Activated CD8-positive, alpha-beta T cell treated with anti-CD3 and anti-CD28 coated beads for 36 hours (primary cell): ENCODE results near the gene NOC4L. TPM values are rescaled to one million over a fixed set of nuclear protein-coding genes. Genes with fewer than 3 reads are reported as not detected.

Source experiments
- ATAC-seq: fragments of 200-7000 bp; cut with Tn5 transposase; one replicate; pipeline ENCODE4 v1.10.0; 2021; ENCODE audit warnings: mild to moderate bottlenecking, moderate library complexity
- CTCF ChIA-PET: fragments of 350-600 bp; sonication (Branson Sonifier 250); formaldehyde crosslinking; loops from one replicate; lab custom pipeline; 2021; ENCODE audit warnings: antibody characterized with exemption; lab: Charles Lee
- POLR2A ChIA-PET: fragments of 350-600 bp; sonication (Branson Sonifier 250); formaldehyde crosslinking; loops from one replicate; lab custom pipeline; 2021; ENCODE audit warnings: antibody characterized with exemption; lab: Charles Lee
- DNase-seq: peaks from one replicate; pipeline ENCODE4 v3.0.0-alpha.2; 2020
- H3K27ac Mint-ChIP-seq: one replicate; pipeline ENCODE4 v1.8.0; 2021; ENCODE audit warnings: mild to moderate bottlenecking, mixed read lengths
- H3K27me3 Mint-ChIP-seq: one replicate; pipeline ENCODE4 v1.8.0; 2021; ENCODE audit warnings: mixed read lengths
- H3K36me3 Mint-ChIP-seq: one replicate; pipeline ENCODE4 v1.8.0; 2021; ENCODE audit warnings: low read depth, mixed read lengths
- H3K4me1 Mint-ChIP-seq: one replicate; pipeline ENCODE4 v1.8.0; 2021; ENCODE audit warnings: low read depth, mixed read lengths
- H3K4me3 Mint-ChIP-seq: one replicate; pipeline ENCODE4 v1.8.0; 2021; ENCODE audit warnings: mild to moderate bottlenecking, moderate library complexity, mixed read lengths
- H3K9me3 Mint-ChIP-seq: one replicate; pipeline ENCODE4 v1.8.0; 2021; ENCODE audit warnings: mixed read lengths
- CTCF ChIP-seq: fragments of 200-600 bp; IDR thresholded peaks from one replicate; pipeline ENCODE4 v1.8.0; 2022; ENCODE audit warnings: antibody characterized with exemption, mild to moderate bottlenecking
- intact Hi-C: fragments of 100-400 bp; cut with micrococcal nuclease; formaldehyde crosslinking; loops from one replicate; pipeline ENCODE4 v1.10.0; 2022
- total RNA-seq, 2 experiments: library from RNA; stranded (reverse); gene quantifications; one replicate each; pipeline ENCODE4 v1.2.3, GENCODE V29; 2021

Gene NOC4L
- total RNA-seq, 2 experiments from 2014 or later = 35.6 to 41.2 TPM

DNA sequence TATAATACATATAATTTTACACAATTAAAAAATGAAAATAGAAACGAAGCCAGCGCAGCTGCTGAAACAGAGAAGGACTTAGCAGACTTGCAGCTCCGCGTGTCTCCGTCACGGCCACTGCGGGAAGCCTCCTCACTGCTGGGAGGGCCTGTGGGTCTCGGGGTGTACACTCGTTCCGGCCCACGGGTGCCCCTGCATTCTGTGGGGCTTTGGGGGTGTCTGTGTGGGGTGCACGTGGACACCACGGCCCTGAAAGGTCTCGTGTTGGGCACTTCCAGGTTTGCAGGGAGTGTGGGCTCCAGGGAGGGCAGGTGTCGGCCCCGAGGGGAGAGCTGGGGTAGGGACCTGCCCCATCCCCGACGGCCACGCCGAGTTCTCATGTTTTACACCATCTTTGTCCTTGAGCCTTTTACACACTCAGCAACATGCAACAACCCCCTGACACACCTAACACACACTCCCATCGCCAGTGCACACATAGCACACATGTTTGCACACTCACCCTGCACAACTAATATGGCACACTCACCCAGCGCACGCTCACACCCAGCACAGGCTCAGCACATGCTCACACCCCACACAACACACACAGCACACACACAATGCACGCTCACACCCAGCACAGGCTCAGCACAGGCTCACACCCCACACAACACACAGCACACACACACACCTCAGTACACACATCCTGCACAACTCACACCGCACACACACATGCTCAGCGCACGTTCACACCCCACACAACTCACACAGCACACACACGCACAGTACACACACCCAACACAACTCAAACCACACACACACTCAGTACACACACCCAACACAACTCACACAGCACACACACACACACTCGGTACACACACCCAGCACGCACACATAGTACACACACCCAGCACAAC lies 36.6 kb downstream of the NOC4L start:
- Mint-ChIP-seq H3K27ac (no peak overlapping the region), H3K4me3 (no peak overlapping the region), H3K36me3 (no peaks in the 10 kb centered on the region), H3K4me1 (peaks cover 16% of the 10 kb centered on the region), H3K27me3 (no peaks in the 10 kb centered on the region), H3K9me3 (no peaks in the 10 kb centered on the region)
- intact Hi-C loops = no loop called here
- TF ChIP-seq CTCF = no peak
- DNase-seq (no peak), ATAC-seq (no peak)
- CTCF ChIA-PET = no interaction called here
- POLR2A ChIA-PET = no interaction called here

DNA sequence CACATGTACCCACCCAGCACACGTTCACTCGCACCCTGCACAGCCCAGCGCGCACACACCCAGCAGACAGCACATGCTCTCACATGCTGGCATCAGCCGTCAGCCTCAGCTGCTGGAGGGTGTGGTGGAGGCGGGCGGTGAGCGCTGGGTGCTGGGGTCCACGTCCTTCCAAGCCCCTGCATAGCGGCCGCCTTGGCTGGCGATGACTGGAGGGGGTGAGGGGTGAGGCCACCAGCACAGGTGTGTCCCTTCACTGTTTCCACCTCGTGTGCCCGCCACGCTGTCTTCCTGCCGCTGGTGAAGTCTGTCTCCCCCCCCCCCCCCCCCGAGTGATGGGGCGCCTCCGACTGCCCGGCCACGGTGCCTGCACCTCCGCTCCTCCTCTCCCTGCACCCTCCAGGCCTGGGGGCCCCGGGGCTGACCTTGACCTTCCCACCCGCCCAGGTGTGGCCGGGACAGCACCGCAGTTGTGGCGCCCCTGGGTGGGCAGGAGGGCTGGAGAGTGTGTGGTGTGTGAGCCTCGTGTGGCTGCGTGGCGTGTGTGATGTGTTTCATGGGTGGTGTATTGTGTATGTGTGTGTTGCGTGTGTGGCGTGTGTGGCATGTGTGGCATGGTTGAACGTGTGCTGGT lies 37.4 kb downstream of the NOC4L start:
- TF ChIP-seq CTCF = no peak
- CTCF ChIA-PET = no interaction called here
- Mint-ChIP-seq H3K9me3 (no peaks in the 10 kb centered on the region), H3K4me1 (peaks cover 23% of the 10 kb centered on the region), H3K4me3 (no peak overlapping the region), H3K27me3 (no peaks in the 10 kb centered on the region), H3K36me3 (no peaks in the 10 kb centered on the region), H3K27ac (no peak overlapping the region)
- DNase-seq (no peak), ATAC-seq (no peak)
- POLR2A ChIA-PET = no interaction called here
- intact Hi-C loops = no loop called here

GRCh38 chr12:132182206-132182710 lies 38.0 kb downstream of the NOC4L start:
- ChIA-PET CTCF (no interaction called here), POLR2A (interaction anchor here (0.7 to 1.2 kb wide), 2 partner anchors 376 to 440 kb away, joined by 3 read pairs; no protein-coding TSS in a partner anchor)
- no peaks in the 10 kb centered on the region for H3K27me3 Mint-ChIP-seq
- intact Hi-C loops = no loop called here
- peaks cover 28% of the 10 kb centered on the region for H3K4me1 Mint-ChIP-seq
- H3K36me3 Mint-ChIP-seq = no peaks in the 10 kb centered on the region
- ATAC-seq = no peak
- H3K27ac Mint-ChIP-seq = no peak overlapping the region
- no peak overlapping the region for H3K4me3 Mint-ChIP-seq
- DNase-seq = no peak
- no peak for TF ChIP-seq CTCF
- H3K9me3 Mint-ChIP-seq = no peaks in the 10 kb centered on the region

DNA sequence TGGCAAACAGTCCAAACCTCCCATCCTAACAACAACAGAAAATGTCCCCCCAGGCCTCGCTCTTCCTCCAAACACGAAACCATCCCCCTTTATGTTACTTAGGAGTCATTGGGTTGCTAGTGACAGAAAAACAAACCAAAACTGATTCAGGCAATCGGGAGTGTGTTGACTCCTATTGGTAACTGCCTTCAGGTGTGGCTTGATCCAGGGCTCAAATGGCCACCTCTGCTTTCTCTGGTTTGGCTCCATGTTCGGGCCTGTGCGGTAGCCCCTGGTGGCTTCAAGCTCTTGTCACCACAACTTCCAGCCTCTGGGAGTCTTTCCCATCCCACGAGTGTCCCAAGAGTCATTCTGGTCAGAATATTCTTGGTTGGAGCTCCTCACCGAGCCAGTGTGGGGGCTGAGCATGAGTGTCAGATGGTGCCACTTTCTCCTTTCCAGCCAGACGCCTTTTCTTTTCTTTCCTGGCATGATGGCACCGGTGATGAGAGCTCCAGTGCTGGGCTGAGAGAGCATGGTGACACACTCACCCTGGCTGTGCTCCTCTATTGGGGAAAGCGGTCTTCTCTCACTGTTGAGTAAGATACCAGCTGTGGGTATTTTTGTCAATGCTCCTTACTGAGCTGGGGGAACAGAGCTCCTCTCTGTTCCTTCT lies 38.6 kb downstream of the NOC4L start:
- POLR2A ChIA-PET = interaction anchor here (0.7 to 1.2 kb wide), 2 partner anchors 375 to 439 kb away, joined by 3 read pairs; no protein-coding TSS in a partner anchor
- no peak for TF ChIP-seq CTCF
- DNase-seq (no peak), ATAC-seq (no peak)
- Mint-ChIP-seq H3K27ac (no peak overlapping the region), H3K9me3 (no peaks in the 10 kb centered on the region), H3K4me3 (no peak overlapping the region), H3K27me3 (no peaks in the 10 kb centered on the region), H3K4me1 (peaks cover 32% of the 10 kb centered on the region), H3K36me3 (no peaks in the 10 kb centered on the region)
- CTCF ChIA-PET = interaction anchor here (1.0 kb wide), 1 partner anchor 29 kb away, joined by 3 read pairs; no protein-coding TSS in a partner anchor
- intact Hi-C loops = no loop called here
